GM12801 (cell line): ENCODE data around the gene SLC38A6.

Source experiments
- TF ChIP-seq, protein P1 (sequence below): IDR thresholded peaks from one replicate; pipeline ENCODE4 v1.5.1; 2011; ENCODE audit warnings: control low read depth; ENCODE audit not compliant: insufficient read length; ENCODE audit errors: extremely low read depth

SLC38A6 gene

DNA sequence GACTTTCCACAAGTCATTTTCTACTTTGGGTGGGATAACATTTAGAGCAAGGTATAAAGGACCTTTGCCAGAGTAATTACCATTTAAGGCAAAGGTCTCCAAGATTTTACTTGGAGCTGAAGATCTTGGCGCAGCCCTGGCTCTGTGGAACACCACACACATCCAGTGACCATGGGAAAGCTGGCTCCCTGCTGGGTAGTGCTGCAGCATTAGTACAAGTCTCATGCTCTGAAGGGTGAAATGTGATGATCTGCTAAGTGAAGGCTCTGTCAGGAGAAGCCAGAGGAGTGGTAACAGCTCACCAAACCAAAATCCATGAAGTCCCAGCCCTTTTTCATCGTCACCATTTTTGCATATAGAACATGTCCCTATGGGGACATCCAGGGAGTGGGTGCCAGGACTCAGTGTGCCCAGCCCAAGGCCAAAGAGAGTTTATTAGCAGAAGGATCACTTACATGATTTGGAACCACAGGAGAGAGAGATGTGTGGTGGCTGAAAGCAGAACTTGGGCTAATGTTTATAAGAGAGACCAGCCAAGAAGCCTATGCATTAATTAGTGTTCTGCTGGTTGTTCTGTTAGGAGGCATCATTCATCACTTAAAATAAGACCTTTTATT lies 110.7 kb downstream of the SLC38A6 start:
- TF ChIP-seq, protein P1, sequence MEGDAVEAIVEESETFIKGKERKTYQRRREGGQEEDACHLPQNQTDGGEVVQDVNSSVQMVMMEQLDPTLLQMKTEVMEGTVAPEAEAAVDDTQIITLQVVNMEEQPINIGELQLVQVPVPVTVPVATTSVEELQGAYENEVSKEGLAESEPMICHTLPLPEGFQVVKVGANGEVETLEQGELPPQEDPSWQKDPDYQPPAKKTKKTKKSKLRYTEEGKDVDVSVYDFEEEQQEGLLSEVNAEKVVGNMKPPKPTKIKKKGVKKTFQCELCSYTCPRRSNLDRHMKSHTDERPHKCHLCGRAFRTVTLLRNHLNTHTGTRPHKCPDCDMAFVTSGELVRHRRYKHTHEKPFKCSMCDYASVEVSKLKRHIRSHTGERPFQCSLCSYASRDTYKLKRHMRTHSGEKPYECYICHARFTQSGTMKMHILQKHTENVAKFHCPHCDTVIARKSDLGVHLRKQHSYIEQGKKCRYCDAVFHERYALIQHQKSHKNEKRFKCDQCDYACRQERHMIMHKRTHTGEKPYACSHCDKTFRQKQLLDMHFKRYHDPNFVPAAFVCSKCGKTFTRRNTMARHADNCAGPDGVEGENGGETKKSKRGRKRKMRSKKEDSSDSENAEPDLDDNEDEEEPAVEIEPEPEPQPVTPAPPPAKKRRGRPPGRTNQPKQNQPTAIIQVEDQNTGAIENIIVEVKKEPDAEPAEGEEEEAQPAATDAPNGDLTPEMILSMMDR: no peak

DNA sequence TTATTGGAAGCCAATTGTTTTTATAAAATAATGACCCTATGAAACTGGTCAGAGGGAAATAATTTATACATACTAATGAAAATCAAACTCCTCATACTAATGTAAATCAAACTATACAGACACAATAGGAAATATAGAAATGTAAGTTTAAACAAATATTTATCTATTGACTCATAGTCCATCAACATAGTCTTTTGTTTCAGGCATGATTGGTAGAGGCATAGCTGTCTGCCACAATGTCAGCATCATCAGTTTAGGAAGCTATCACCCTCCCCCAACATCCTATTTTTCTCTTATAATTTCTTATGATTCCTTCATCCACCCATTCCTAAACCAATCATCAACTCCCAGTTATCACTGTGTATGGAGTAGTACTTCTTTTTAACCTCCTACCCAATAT lies 117.7 kb downstream of the SLC38A6 start:
- TF ChIP-seq, protein P1: no peak

DNA sequence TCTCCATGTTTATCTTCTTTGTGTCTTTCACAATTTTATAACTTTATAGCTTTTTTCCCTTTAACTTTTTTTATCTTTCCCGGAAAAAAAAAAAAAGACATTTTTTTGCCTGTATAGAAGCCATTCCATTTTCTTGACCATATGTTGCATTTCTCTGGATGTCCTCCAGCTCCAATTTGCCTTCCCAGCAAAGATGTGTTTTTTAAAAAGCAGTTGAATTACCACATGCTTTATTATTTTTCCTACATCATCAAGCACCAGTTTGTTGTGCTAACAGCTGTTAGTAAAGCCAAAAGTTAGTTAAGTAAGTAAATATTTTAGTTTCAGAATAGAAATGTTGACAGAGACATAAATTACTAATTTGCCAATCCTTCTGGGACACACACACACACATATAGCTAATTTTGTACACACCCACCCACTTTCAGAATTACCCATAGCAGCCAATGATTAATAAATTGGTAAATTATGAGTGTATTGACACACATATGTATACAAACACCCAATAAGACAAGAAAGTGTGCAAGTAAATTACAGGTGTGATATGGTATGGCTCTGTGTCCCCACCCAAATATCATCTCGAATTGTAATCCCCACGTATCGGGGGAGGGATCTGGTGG lies 118.3 kb downstream of the SLC38A6 start:
- TF ChIP-seq, protein P1: no peak

DNA sequence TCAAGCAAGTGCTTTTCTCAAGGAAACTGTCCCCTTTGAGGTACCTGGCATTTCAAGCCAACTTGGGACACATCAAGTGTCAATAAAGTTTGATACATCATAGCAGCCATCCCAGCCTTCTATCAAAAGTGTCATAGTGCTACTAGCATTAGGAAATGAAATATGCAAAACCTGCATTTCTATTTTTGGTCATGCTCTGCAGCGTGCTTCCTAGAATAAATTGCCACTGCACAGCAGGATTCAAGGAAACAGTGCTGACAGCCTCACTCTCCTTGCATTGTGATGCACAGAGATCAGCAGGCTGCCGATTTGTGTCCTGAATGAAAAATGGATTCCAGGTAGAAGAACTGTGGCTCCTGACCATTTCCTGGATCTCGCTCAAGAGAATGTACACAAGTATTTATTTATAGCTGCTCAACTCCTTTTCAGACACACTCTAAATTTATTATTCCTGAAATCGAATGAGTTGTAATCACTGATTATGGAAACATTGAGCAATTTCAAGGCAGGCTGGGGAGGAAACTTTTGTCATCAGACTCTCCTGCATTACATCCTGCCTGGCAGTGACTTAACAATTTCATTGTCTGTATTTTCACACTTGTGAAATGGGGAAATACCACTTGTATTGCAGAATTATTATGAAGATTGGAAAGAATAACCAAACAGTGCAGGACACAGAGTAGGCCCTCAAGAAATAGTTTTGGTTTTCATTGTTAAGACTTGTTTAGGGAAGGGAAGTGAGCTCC lies 120.9 kb downstream of the SLC38A6 start:
- TF ChIP-seq, protein P1: no peak
